ENCODE data around the gene NSDHL. TPM values are rescaled to one million over a fixed set of nuclear protein-coding genes. Genes with fewer than 3 reads are reported as not detected.

Gene NSDHL
- total and polyA plus RNA-seq, 4 experiments from 2014 or later: 6.5 to 20.3 (median 11.4) TPM

DNA sequence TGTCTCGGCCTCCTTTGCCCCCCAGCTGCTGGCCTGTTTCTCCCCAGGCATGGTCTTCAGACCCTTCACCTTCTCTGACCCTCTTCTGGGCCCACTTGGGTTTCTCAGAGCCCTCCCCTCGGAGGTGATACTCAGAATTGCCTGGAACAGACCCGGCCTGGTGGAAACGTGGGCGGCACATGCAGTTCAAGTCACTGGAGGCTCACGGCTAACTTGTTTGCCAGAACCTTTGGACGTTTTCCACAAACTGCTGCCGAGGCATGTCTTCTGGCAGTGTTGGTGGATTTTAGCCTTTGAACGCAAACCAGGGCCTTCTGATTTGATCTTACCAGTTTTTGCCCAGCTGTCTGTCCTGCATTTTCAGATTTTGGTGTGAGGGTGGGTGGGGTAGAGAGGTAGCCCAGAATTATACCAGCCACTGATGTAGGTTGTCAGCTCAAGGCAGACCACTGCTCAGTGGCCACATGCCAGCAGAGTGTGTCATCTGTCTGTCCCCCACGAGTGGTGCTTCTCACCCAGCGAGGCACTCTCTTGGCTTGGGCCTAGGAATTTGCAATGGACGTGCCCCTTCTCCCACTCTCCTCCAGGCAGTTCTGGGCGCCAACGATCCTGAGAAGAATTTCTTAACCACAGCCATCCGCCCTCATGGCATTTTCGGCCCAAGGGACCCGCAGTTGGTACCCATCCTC is 34.5 kb downstream of the NSDHL start:
- Histone ChIP-seq H3K36me3 (ENCODE audit: insufficient read depth, low read length) (no peaks in the 10 kb centered on the region), H3K27me3 (ENCODE audit: insufficient read depth, low read length) (no peaks in the 10 kb centered on the region), H3K27ac (ENCODE audit: low read depth, low read length) (no peak overlapping the region), H3K9me3 (ENCODE audit: control insufficient read depth in 1 of 2, low read length in 2 of 2) (no peaks in the 10 kb centered on the region), H3K4me1 (ENCODE audit: insufficient read depth, low read length) (no peaks in the 10 kb centered on the region), H3K4me3 (ENCODE audit: low read length in 2 of 2) (no peak overlapping the region)
- intact Hi-C loops (cut with micrococcal nuclease): no loop called here
- H3K4me1 Mint-ChIP-seq: no peaks in the 10 kb centered on the region
- no peak for DNase-seq
- H3K27ac Mint-ChIP-seq: no peak overlapping the region
- no peaks in the 10 kb centered on the region for H3K27me3 Mint-ChIP-seq
- ChIA-PET CTCF (ENCODE audit: partially characterized antibody) (no interaction called here), POLR2A (ENCODE audit: partially characterized antibody) (no interaction called here)
- no peak overlapping the region for H3K4me3 Mint-ChIP-seq
- H3K9me3 Mint-ChIP-seq: peaks cover 0 to 2% (median 0%) of the 10 kb centered on the region in 8 donors
- H3K36me3 Mint-ChIP-seq: peaks cover 17 to 49% of the 10 kb centered on the region in 2 donors

DNA sequence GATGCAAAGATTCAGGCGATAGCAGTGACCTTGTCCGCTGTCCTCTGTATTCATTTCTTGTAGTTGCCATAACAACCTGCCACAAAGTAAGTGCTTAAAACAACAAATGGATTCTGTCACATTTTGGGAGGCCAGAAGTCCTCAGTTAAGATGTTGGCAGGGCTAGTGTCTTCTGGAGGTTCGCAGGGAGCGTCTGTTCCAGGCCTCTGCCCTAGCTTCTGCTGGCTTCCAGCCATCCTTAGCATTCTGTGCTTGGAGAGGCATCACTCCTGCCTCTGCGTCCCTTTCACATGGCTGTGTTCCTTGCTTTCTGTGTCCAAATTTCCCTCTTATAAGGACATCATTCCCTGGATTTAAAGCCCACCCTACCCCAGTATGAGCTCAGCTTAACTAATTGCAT is 35.5 kb downstream of the NSDHL start:
- Histone ChIP-seq H3K9me3 (ENCODE audit: control insufficient read depth in 1 of 2, low read length in 2 of 2) (no peaks in the 10 kb centered on the region), H3K4me1 (ENCODE audit: insufficient read depth, low read length) (no peaks in the 10 kb centered on the region), H3K27me3 (ENCODE audit: insufficient read depth, low read length) (no peaks in the 10 kb centered on the region), H3K27ac (ENCODE audit: low read depth, low read length) (no peak overlapping the region), H3K4me3 (ENCODE audit: low read length in 2 of 2) (no peak overlapping the region), H3K36me3 (ENCODE audit: insufficient read depth, low read length) (no peaks in the 10 kb centered on the region)
- DNase-seq: no peak
- no peak overlapping the region for H3K4me3 Mint-ChIP-seq
- ChIA-PET CTCF (ENCODE audit: partially characterized antibody) (no interaction called here), POLR2A (ENCODE audit: partially characterized antibody) (no interaction called here)
- peak overlapping the region in 1 of 7 donors; percentile 18 for H3K27ac Mint-ChIP-seq
- intact Hi-C loops (cut with micrococcal nuclease): no loop called here
- H3K4me1 Mint-ChIP-seq: no peaks in the 10 kb centered on the region
- H3K27me3 Mint-ChIP-seq: no peaks in the 10 kb centered on the region
- H3K9me3 Mint-ChIP-seq: peaks cover 0 to 2% (median 0%) of the 10 kb centered on the region in 8 donors
- H3K36me3 Mint-ChIP-seq: peaks cover 18 to 41% of the 10 kb centered on the region in 2 donors

DNA sequence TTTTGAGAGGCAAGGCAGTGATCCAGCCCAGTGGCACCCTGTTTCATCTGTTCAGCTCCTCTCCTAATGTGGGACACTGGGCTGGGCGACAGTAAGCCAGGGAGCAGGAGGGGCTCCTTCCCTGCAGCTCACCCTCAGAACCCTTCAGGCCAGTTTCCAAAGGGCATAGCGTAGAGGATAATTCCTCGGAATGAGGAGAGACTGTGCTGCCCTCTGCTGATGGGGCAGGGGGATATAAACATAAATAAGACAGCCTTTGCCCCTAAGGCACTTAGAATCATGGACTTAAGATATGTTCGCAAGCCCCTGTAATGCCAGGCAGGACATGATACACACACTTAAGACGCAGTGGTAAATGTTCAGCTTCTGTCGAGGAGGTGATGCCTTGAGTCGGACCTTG is 39.1 kb downstream of the NSDHL start:
- Histone ChIP-seq H3K4me1 (ENCODE audit: insufficient read depth, low read length) (no peaks in the 10 kb centered on the region), H3K4me3 (ENCODE audit: low read length in 2 of 2) (no peak overlapping the region), H3K27me3 (ENCODE audit: insufficient read depth, low read length) (no peaks in the 10 kb centered on the region), H3K27ac (ENCODE audit: low read depth, low read length) (no peak overlapping the region), H3K9me3 (ENCODE audit: control insufficient read depth in 1 of 2, low read length in 2 of 2) (no peaks in the 10 kb centered on the region), H3K36me3 (ENCODE audit: insufficient read depth, low read length) (no peaks in the 10 kb centered on the region)
- DNase-seq: no peak
- H3K27ac Mint-ChIP-seq: peak overlapping the region in 1 of 7 donors; percentile 7
- H3K4me3 Mint-ChIP-seq: no peak overlapping the region
- peaks cover 8 to 14% (median 9%) of the 10 kb centered on the region in 4 donors for H3K4me1 Mint-ChIP-seq
- H3K27me3 Mint-ChIP-seq: no peaks in the 10 kb centered on the region
- ChIA-PET POLR2A (ENCODE audit: partially characterized antibody) (no interaction called here), CTCF (ENCODE audit: partially characterized antibody) (no interaction called here)
- H3K9me3 Mint-ChIP-seq: no peaks in the 10 kb centered on the region
- H3K36me3 Mint-ChIP-seq: peaks cover 9 to 28% of the 10 kb centered on the region in 2 donors
- intact Hi-C loops (cut with micrococcal nuclease): no loop called here

DNA sequence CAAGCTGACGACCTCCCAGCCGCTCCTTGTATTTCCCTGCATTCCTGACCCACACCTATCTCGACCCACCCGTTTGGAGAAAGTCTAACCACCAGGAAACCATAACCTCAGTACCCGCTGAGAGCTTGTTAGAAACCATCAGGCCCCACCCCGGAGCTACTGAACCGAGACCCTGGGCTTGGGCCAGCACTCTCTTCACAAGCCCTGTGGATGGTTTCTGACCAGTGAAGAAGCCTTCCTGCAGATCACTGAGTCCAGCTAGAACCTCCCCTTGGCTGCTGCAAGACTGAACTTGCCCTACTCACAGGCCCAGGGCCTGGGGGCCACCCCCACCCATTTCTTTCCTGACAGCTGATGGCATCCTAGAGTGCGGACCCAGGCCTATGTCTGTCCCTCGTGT is 40.4 kb downstream of the NSDHL start:
- Histone ChIP-seq H3K4me1 (ENCODE audit: insufficient read depth, low read length) (no peaks in the 10 kb centered on the region), H3K27ac (ENCODE audit: low read depth, low read length) (no peak overlapping the region), H3K27me3 (ENCODE audit: insufficient read depth, low read length) (no peaks in the 10 kb centered on the region), H3K4me3 (ENCODE audit: low read length in 2 of 2) (no peak overlapping the region), H3K36me3 (ENCODE audit: insufficient read depth, low read length) (no peaks in the 10 kb centered on the region), H3K9me3 (ENCODE audit: control insufficient read depth in 1 of 2, low read length in 2 of 2) (no peaks in the 10 kb centered on the region)
- no peak overlapping the region for H3K4me3 Mint-ChIP-seq
- ChIA-PET POLR2A (ENCODE audit: partially characterized antibody) (no interaction called here), CTCF (ENCODE audit: partially characterized antibody) (no interaction called here)
- DNase-seq: no peak
- peaks cover 9 to 24% of the 10 kb centered on the region in 2 donors for H3K36me3 Mint-ChIP-seq
- peak overlapping the region in 1 of 7 donors; percentile 61 for H3K27ac Mint-ChIP-seq
- intact Hi-C loops (cut with micrococcal nuclease): no loop called here
- no peaks in the 10 kb centered on the region for H3K9me3 Mint-ChIP-seq
- H3K4me1 Mint-ChIP-seq: peaks cover 8 to 14% (median 9%) of the 10 kb centered on the region in 4 donors
- H3K27me3 Mint-ChIP-seq: no peaks in the 10 kb centered on the region

DNA sequence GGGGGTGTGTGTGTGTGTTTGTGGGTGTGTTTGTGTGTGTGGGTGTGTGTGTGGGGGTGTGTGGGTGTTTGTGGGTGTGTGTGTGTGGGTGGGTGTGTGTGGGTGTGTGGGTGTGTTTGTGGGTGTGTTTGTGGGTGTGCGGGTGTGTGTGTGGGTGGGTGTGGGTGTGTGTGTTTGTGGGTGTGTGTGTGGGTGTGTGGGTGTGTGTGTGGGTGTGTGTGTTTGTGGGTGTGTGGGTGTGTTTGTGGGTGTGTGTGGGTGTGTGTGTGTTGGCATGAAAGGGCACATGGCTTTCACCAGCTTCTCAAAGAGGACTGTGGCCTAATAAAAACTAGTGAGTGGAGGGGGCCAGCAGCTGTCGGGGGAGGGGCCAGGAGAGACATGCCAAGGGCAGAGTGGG is 41.7 kb downstream of the NSDHL start:
- ChIA-PET POLR2A (ENCODE audit: partially characterized antibody) (no interaction called here), CTCF (ENCODE audit: partially characterized antibody) (no interaction called here)
- intact Hi-C loops (cut with micrococcal nuclease): no loop called here
- no peak overlapping the region for H3K4me3 ChIP-seq (ENCODE audit: low read length in 2 of 2)
- no peaks in the 10 kb centered on the region for H3K27me3 ChIP-seq (ENCODE audit: insufficient read depth, low read length)
- Mint-ChIP-seq H3K4me1 (peaks cover 8 to 14% (median 9%) of the 10 kb centered on the region in 4 donors), H3K27me3 (peaks cover 0 to 2% of the 10 kb centered on the region in 2 donors), H3K9me3 (no peaks in the 10 kb centered on the region), H3K36me3 (peaks cover 9 to 20% of the 10 kb centered on the region in 2 donors), H3K27ac (peak overlapping the region in 2 of 7 donors; percentile 11 to 60), H3K4me3 (no peak overlapping the region)
- no peak for DNase-seq
- no peaks in the 10 kb centered on the region for H3K36me3 ChIP-seq (ENCODE audit: insufficient read depth, low read length)
- no peaks in the 10 kb centered on the region for H3K9me3 ChIP-seq (ENCODE audit: control insufficient read depth in 1 of 2, low read length in 2 of 2)
- H3K4me1 ChIP-seq (ENCODE audit: insufficient read depth, low read length): no peaks in the 10 kb centered on the region
- H3K27ac ChIP-seq (ENCODE audit: low read depth, low read length): no peak overlapping the region

DNA sequence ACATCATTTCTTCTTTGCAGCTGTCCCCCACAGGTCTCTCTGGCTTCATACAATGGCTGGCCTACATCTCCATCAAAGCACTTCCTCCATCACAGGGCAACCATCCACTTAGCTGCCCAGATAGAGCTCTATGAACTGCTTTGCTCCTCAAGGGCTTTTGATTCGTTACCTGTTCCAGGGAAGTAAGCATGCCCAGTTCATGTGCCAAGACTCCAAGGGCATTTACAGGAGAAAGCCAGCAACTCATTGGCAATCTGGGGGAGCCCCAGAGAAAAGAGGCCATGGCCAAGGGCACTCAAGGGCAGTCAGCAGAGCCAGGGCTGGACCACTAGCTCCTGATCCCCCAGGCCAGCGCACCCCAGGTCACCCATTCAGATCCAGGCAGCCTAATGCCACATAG is 42.5 kb downstream of the NSDHL start:
- Mint-ChIP-seq H3K4me1 (peaks cover 8 to 14% (median 9%) of the 10 kb centered on the region in 4 donors), H3K4me3 (no peak overlapping the region), H3K27ac (peak overlapping the region in 2 of 7 donors; percentile 1 to 50), H3K27me3 (peaks cover 0 to 2% of the 10 kb centered on the region in 2 donors), H3K9me3 (no peaks in the 10 kb centered on the region), H3K36me3 (peaks cover 11 to 19% of the 10 kb centered on the region in 2 donors)
- Histone ChIP-seq H3K4me3 (ENCODE audit: low read length in 2 of 2) (no peak overlapping the region), H3K27ac (ENCODE audit: low read depth, low read length) (no peak overlapping the region), H3K36me3 (ENCODE audit: insufficient read depth, low read length) (no peaks in the 10 kb centered on the region), H3K27me3 (ENCODE audit: insufficient read depth, low read length) (no peaks in the 10 kb centered on the region), H3K9me3 (ENCODE audit: control insufficient read depth in 1 of 2, low read length in 2 of 2) (no peaks in the 10 kb centered on the region), H3K4me1 (ENCODE audit: insufficient read depth, low read length) (no peaks in the 10 kb centered on the region)
- no peak for DNase-seq
- intact Hi-C loops (cut with micrococcal nuclease): no loop called here
- ChIA-PET CTCF (ENCODE audit: partially characterized antibody) (no interaction called here), POLR2A (ENCODE audit: partially characterized antibody) (no interaction called here)

DNA sequence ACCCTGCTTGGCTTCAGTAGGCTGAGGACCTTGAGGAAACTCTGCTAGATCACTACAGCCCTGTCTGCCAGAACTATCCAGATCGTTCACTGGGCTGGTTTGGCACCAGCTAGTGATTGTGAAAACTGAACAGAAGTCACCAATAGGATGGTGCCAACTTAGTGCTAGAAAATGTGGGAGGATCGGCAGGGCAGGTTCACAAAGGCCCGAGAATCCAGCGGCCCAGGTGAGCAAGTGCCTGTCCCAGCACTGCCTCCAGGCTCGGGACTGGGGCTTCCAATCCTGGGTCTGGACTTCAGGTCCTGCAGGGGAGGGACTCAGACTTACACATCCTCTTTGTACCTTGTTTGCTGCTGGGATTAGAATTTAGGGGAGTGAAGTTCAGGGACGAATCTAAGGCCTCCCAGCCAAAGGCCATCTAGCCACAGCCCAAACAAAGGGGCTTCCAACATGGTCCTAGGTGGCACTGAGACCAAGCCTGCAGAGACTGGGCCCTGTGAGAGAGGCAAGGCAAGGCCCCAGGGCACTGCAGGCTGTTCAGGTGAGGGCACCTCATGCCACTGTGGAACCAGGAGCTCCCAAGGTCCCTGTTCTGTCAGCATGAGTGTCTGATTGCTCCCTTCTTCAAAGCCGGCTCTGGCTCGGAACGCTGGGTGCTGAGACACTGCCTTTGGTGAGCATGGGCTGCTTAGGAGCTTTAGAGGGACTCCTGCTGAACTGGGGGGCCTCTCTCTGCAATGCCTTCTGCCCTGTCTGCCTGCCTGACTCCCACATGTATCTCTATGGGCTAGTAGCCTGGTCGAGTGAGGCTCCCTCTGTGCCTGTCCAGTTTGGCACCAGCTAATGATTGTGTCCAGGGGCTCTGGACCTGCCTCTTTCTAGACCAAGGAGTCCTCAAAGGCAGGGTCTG is 46.3 kb downstream of the NSDHL start:
- no peaks in the 10 kb centered on the region for H3K27me3 ChIP-seq (ENCODE audit: insufficient read depth, low read length)
- peaks cover 0 to 3% of the 10 kb centered on the region in 2 donors for H3K36me3 Mint-ChIP-seq

More for the DNA sequence above, 46.3 kb downstream of the NSDHL start:
- Histone ChIP-seq H3K4me1 (ENCODE audit: insufficient read depth, low read length) (no peaks in the 10 kb centered on the region), H3K36me3 (ENCODE audit: insufficient read depth, low read length) (no peaks in the 10 kb centered on the region), H3K27ac (ENCODE audit: low read depth, low read length) (no peak overlapping the region), H3K9me3 (ENCODE audit: control insufficient read depth in 1 of 2, low read length in 2 of 2) (no peaks in the 10 kb centered on the region), H3K4me3 (ENCODE audit: low read length in 2 of 2) (no peak overlapping the region)
- Mint-ChIP-seq H3K4me3 (no peak overlapping the region), H3K9me3 (no peaks in the 10 kb centered on the region), H3K4me1 (peaks cover 2 to 7% (median 3%) of the 10 kb centered on the region in 4 donors), H3K27me3 (peaks cover 0 to 2% of the 10 kb centered on the region in 2 donors), H3K27ac (no peak overlapping the region)
- POLR2A ChIA-PET (ENCODE audit: partially characterized antibody): no interaction called here
- no peak for DNase-seq
- intact Hi-C loops (cut with micrococcal nuclease): no loop called here
- CTCF ChIA-PET (ENCODE audit: partially characterized antibody): no interaction called here

Data from CD4-positive, alpha-beta memory T cell (primary cell).